ENCODE results near the gene PDIK1L.

The PDIK1L gene

DNA sequence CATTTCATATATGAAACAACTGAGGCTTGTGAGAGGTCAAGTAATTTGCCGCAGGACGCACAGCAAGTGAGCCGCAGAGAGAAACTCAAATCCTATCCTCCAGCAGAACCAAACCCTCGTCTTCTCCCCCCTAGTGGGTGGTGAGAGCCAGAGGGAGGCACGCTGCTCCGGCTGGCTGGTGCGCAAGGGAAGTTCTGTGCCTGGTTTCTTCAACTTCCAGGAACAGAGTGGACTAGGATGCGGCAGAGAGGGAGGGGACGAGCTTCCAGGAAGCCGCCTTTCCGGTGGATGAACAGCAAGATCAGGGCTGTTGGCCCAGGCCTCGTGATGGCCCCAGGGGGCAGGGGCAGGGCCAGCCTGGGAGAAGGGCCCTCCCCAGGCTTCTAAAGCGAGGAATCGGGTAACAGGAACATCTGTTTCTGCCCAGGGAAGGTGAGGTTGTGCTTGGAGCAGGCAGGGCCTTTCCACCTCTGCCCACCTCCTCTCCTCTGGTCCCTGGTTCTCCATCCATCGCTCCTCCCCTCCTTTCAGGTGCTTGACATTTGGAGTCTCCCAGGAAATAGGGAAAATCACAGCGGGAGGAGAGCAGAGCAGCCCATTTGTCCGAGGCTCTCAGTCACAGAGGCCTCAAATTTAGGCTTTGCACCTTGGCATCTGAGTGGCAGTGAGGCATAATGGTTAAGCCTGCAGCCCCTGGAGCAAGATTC lies 16.8 kb upstream of the PDIK1L start:
- Histone ChIP-seq H3K4me2 (ENCODE audit: low read length, poor library complexity, severe bottlenecking) (peak overlapping the region; percentile 35), H3K23ac (ENCODE audit: low read length in 2 of 2) (no peak overlapping the region), H3K9me3 (ENCODE audit: control insufficient read depth, low read length) (no peaks in the 10 kb centered on the region), H4K91ac (ENCODE audit: low read length) (peak overlapping the region; percentile 79), H2AK5ac (ENCODE audit: low read length, severe bottlenecking) (no peak overlapping the region), H3K4me3 (ENCODE audit: insufficient read depth in 1 of 2, low read depth in 1 of 2, low read length in 2 of 2) (peak overlapping the region in 1 of 2 experiments; percentile 30), H2AFZ (ENCODE audit: low read depth, low read length) (peak overlapping the region; percentile 46), H3K79me1 (replicated peaks; ENCODE audit: low read length, poor library complexity, severe bottlenecking) (no peaks in the 10 kb centered on the region), H4K8ac (ENCODE audit: low read length) (peak overlapping the region; percentile 54), H3K27ac (ENCODE audit: low read length, poor library complexity, severe bottlenecking) (no peak overlapping the region), H2BK5ac (ENCODE audit: low read depth, low read length, poor library complexity, severe bottlenecking) (no peak overlapping the region), H3K9ac (ENCODE audit: low read length) (peak overlapping the region; percentile 33), H2BK15ac (ENCODE audit: low read depth, poor library complexity, severe bottlenecking) (no peak overlapping the region), H2BK12ac (ENCODE audit: low read length in 2 of 2) (peak overlapping the region; percentile 34 to 72), H3K27me3 (ENCODE audit: control insufficient read depth in 1 of 2, insufficient read depth in 1 of 2, low read length in 2 of 2) (peaks cover 29 to 42% of the 10 kb centered on the region in 2 experiments), H2BK120ac (ENCODE audit: low read depth, low read length) (no peak overlapping the region), H3K36me3 (ENCODE audit: control insufficient read depth in 1 of 2, insufficient read depth in 2 of 2, low read depth in 1 of 2, low read length in 2 of 2) (no peaks in the 10 kb centered on the region), H3K18ac (ENCODE audit: low read depth in 1 of 2, low read length in 2 of 2) (peak overlapping the region; percentile 45 to 95), H3K4ac (ENCODE audit: low read depth in 1 of 2, low read length in 2 of 2) (peak overlapping the region in 1 of 2 experiments; percentile 59), H3K4me1 (ENCODE audit: control insufficient read depth, insufficient read depth, low read depth, low read length) (peaks cover 11% of the 10 kb centered on the region), H3K14ac (ENCODE audit: low read length in 2 of 2) (peak overlapping the region in 1 of 2 experiments; percentile 51)
- WGBS: 23% methylated on average over 14 of the region's 17 CpGs
- DNase-seq: peak; percentile 42

DNA sequence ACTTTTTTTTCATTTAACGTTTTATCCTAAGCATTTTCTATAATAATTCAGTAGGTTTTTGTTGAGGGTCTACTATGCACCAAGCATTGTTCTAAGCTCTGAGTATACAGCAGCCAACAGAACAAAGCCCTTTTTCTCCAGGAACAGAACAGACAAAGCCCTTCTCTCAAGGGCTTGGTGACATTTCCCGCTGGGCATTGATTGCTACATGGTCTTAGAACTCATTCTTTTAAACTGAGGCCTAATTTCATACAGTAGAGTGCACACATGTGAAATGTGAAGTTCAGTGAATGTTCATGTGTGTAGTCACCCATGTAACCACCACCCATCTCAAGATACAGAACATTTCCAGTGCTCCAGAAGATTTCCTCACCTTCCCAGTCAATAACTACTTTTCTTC lies 15.2 kb upstream of the PDIK1L start:
- WGBS: no CpG with 5 or more reads among the region's 2 CpGs
- Histone ChIP-seq H3K27ac (ENCODE audit: low read length, poor library complexity, severe bottlenecking) (no peak overlapping the region), H3K18ac (ENCODE audit: low read depth in 1 of 2, low read length in 2 of 2) (no peak overlapping the region), H4K8ac (ENCODE audit: low read length) (no peak overlapping the region), H3K4ac (ENCODE audit: low read depth in 1 of 2, low read length in 2 of 2) (no peak overlapping the region), H4K91ac (ENCODE audit: low read length) (no peak overlapping the region), H3K4me3 (ENCODE audit: insufficient read depth in 1 of 2, low read depth in 1 of 2, low read length in 2 of 2) (no peak overlapping the region), H3K14ac (ENCODE audit: low read length in 2 of 2) (no peak overlapping the region), H2BK5ac (ENCODE audit: low read depth, low read length, poor library complexity, severe bottlenecking) (no peak overlapping the region), H2BK15ac (ENCODE audit: low read depth, poor library complexity, severe bottlenecking) (no peak overlapping the region), H3K27me3 (ENCODE audit: control insufficient read depth in 1 of 2, insufficient read depth in 1 of 2, low read length in 2 of 2) (peaks cover 27 to 31% of the 10 kb centered on the region in 2 experiments), H3K4me1 (ENCODE audit: control insufficient read depth, insufficient read depth, low read depth, low read length) (peaks cover 11% of the 10 kb centered on the region), H3K9ac (ENCODE audit: low read length) (no peak overlapping the region), H2AK5ac (ENCODE audit: low read length, severe bottlenecking) (no peak overlapping the region), H3K4me2 (ENCODE audit: low read length, poor library complexity, severe bottlenecking) (no peak overlapping the region), H2BK120ac (ENCODE audit: low read depth, low read length) (no peak overlapping the region), H3K9me3 (ENCODE audit: control insufficient read depth, low read length) (no peaks in the 10 kb centered on the region), H2AFZ (ENCODE audit: low read depth, low read length) (no peak overlapping the region), H3K23ac (ENCODE audit: low read length in 2 of 2) (no peak overlapping the region), H3K36me3 (ENCODE audit: control insufficient read depth in 1 of 2, insufficient read depth in 2 of 2, low read depth in 1 of 2, low read length in 2 of 2) (no peaks in the 10 kb centered on the region), H3K79me1 (replicated peaks; ENCODE audit: low read length, poor library complexity, severe bottlenecking) (no peaks in the 10 kb centered on the region), H2BK12ac (ENCODE audit: low read length in 2 of 2) (no peak overlapping the region)
- DNase-seq: no peak

DNA sequence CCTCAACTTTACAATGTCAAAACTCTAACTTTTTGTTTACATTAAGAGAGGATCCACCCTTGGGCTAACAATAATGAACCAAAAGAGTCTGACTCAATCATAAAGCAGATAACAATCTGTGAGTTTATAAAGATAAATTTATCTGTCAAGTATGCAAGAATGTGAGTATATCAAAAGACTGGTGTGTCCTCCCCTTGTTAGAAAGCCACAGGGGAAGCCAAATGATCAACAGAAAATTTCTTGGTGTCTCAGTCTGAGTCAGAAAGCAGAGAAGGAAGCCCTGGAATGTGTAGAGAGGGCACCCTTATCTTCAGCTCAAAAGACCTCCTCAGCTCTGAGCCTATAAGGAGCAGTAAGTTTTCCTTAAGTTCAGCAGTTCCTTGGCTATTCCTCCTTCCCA lies 13.9 kb upstream of the PDIK1L start:
- Histone ChIP-seq H4K8ac (ENCODE audit: low read length) (no peak overlapping the region), H2BK15ac (ENCODE audit: low read depth, poor library complexity, severe bottlenecking) (no peak overlapping the region), H3K79me1 (replicated peaks; ENCODE audit: low read length, poor library complexity, severe bottlenecking) (no peaks in the 10 kb centered on the region)

GRCh38 chr1:26098602-26099001 lies 13.0 kb upstream of the PDIK1L start:
- Histone ChIP-seq H3K27ac (ENCODE audit: low read length, poor library complexity, severe bottlenecking) (no peak overlapping the region), H2BK12ac (ENCODE audit: low read length in 2 of 2) (no peak overlapping the region), H3K18ac (ENCODE audit: low read depth in 1 of 2, low read length in 2 of 2) (no peak overlapping the region), H2BK15ac (ENCODE audit: low read depth, poor library complexity, severe bottlenecking) (no peak overlapping the region), H3K14ac (ENCODE audit: low read length in 2 of 2) (no peak overlapping the region), H3K4me2 (ENCODE audit: low read length, poor library complexity, severe bottlenecking) (no peak overlapping the region), H3K4ac (ENCODE audit: low read depth in 1 of 2, low read length in 2 of 2) (no peak overlapping the region), H3K4me1 (ENCODE audit: control insufficient read depth, insufficient read depth, low read depth, low read length) (peaks cover 14% of the 10 kb centered on the region), H2BK120ac (ENCODE audit: low read depth, low read length) (no peak overlapping the region), H3K23ac (ENCODE audit: low read length in 2 of 2) (no peak overlapping the region), H2BK5ac (ENCODE audit: low read depth, low read length, poor library complexity, severe bottlenecking) (no peak overlapping the region), H3K79me1 (replicated peaks; ENCODE audit: low read length, poor library complexity, severe bottlenecking) (no peaks in the 10 kb centered on the region), H3K9me3 (ENCODE audit: control insufficient read depth, low read length) (no peaks in the 10 kb centered on the region), H3K4me3 (ENCODE audit: insufficient read depth in 1 of 2, low read depth in 1 of 2, low read length in 2 of 2) (no peak overlapping the region), H3K36me3 (ENCODE audit: control insufficient read depth in 1 of 2, insufficient read depth in 2 of 2, low read depth in 1 of 2, low read length in 2 of 2) (no peaks in the 10 kb centered on the region), H4K91ac (ENCODE audit: low read length) (no peak overlapping the region), H3K27me3 (ENCODE audit: control insufficient read depth in 1 of 2, insufficient read depth in 1 of 2, low read length in 2 of 2) (peaks cover 11 to 14% of the 10 kb centered on the region in 2 experiments), H4K8ac (ENCODE audit: low read length) (no peak overlapping the region), H2AK5ac (ENCODE audit: low read length, severe bottlenecking) (no peak overlapping the region), H3K9ac (ENCODE audit: low read length) (no peak overlapping the region), H2AFZ (ENCODE audit: low read depth, low read length) (no peak overlapping the region)
- no peak for DNase-seq
- WGBS: 100% methylated on average over 1 of the region's 4 CpGs

More for the DNA sequence above, 13.9 kb upstream of the PDIK1L start:
- H4K91ac ChIP-seq (ENCODE audit: low read length): no peak overlapping the region
- no peak overlapping the region for H2AFZ ChIP-seq (ENCODE audit: low read depth, low read length)
- no peak overlapping the region for H3K14ac ChIP-seq (ENCODE audit: low read length in 2 of 2)
- no peaks in the 10 kb centered on the region for H3K9me3 ChIP-seq (ENCODE audit: control insufficient read depth, low read length)
- no peak overlapping the region for H3K4me3 ChIP-seq (ENCODE audit: insufficient read depth in 1 of 2, low read depth in 1 of 2, low read length in 2 of 2)
- no peak overlapping the region for H3K9ac ChIP-seq (ENCODE audit: low read length)
- no peak overlapping the region for H2BK120ac ChIP-seq (ENCODE audit: low read depth, low read length)
- H2BK5ac ChIP-seq (ENCODE audit: low read depth, low read length, poor library complexity, severe bottlenecking): no peak overlapping the region
- peaks cover 17 to 21% of the 10 kb centered on the region in 2 experiments for H3K27me3 ChIP-seq (ENCODE audit: control insufficient read depth in 1 of 2, insufficient read depth in 1 of 2, low read length in 2 of 2)
- H3K4me2 ChIP-seq (ENCODE audit: low read length, poor library complexity, severe bottlenecking): no peak overlapping the region
- peak; percentile 61 for DNase-seq
- no peaks in the 10 kb centered on the region for H3K36me3 ChIP-seq (ENCODE audit: control insufficient read depth in 1 of 2, insufficient read depth in 2 of 2, low read depth in 1 of 2, low read length in 2 of 2)
- H3K18ac ChIP-seq (ENCODE audit: low read depth in 1 of 2, low read length in 2 of 2): no peak overlapping the region
- H2AK5ac ChIP-seq (ENCODE audit: low read length, severe bottlenecking): no peak overlapping the region
- H3K27ac ChIP-seq (ENCODE audit: low read length, poor library complexity, severe bottlenecking): no peak overlapping the region
- peaks cover 14% of the 10 kb centered on the region for H3K4me1 ChIP-seq (ENCODE audit: control insufficient read depth, insufficient read depth, low read depth, low read length)
- no peak overlapping the region for H2BK12ac ChIP-seq (ENCODE audit: low read length in 2 of 2)
- no peak overlapping the region for H3K4ac ChIP-seq (ENCODE audit: low read depth in 1 of 2, low read length in 2 of 2)
- no peak overlapping the region for H3K23ac ChIP-seq (ENCODE audit: low read length in 2 of 2)

Measured in mesenchymal stem cell (in vitro differentiated cells and primary cell).